GM19468 (cell line): ENCODE data around the gene CENPB.

Experiments
- ATAC-seq: cut with Tn5 transposase; IDR thresholded peaks from one replicate; pipeline ENCODE4 v1.9.1; 2021; ENCODE audit warnings: mild to moderate bottlenecking, moderate library complexity, moderate number of reproducible peaks; ENCODE audit not compliant: unreplicated experiment; ENCODE audit errors: extremely low read depth

The CENPB gene

GRCh38 chr20:3738111-3739053 is 48.2 kb downstream of the CENPB start:
- no peak for ATAC-seq

- no peak for ATAC-seq
Observed at GRCh38 chr20:3735768-3736167, 50.8 kb downstream of the CENPB start.

GRCh38 chr20:3734111-3734843 is 52.3 kb downstream of the CENPB start:
- no peak for ATAC-seq
